ENCODE results near the gene MYRF.

MYRF gene

GRCh38 chr11:61764606-61765260, 12.3 kb downstream of the MYRF start:
- no peaks in the 10 kb centered on the region for H3K36me3 ChIP-seq (replicated peaks)
- in situ Hi-C loops (cut with MboI; ENCODE audit: low sequenced_read_pairs) = no loop called here
- H3K9me3 ChIP-seq = no peaks in the 10 kb centered on the region
- H3K4me3 ChIP-seq = no peak overlapping the region
- no peaks in the 10 kb centered on the region for H3K4me1 ChIP-seq
- DNase-seq (ENCODE audit: low spot score in 2 of 2) = no peak
- no peaks in the 10 kb centered on the region for H3K27me3 ChIP-seq (ENCODE audit: low read depth)

GRCh38 chr11:61765550-61766253, 13.3 kb downstream of the MYRF start:
- in situ Hi-C loops (cut with MboI; ENCODE audit: low sequenced_read_pairs) = no loop called here
- DNase-seq (ENCODE audit: low spot score in 2 of 2) = no peak
- H3K9me3 ChIP-seq = no peaks in the 10 kb centered on the region
- no peaks in the 10 kb centered on the region for H3K27me3 ChIP-seq (ENCODE audit: low read depth)
- H3K36me3 ChIP-seq (replicated peaks) = no peaks in the 10 kb centered on the region
- no peak overlapping the region for H3K4me3 ChIP-seq
- no peaks in the 10 kb centered on the region for H3K4me1 ChIP-seq

- Histone ChIP-seq H3K27me3 (ENCODE audit: low read depth) (no peaks in the 10 kb centered on the region), H3K4me1 (no peaks in the 10 kb centered on the region), H3K4me3 (no peak overlapping the region), H3K36me3 (replicated peaks) (no peaks in the 10 kb centered on the region), H3K9me3 (no peaks in the 10 kb centered on the region)
- in situ Hi-C loops (cut with MboI; ENCODE audit: low sequenced_read_pairs) = no loop called here
- DNase-seq (ENCODE audit: low spot score in 2 of 2) = no peak
Measured at GRCh38 chr11:61766353-61766841, 14.0 kb downstream of the MYRF start.

- no peak for DNase-seq (ENCODE audit: low spot score in 2 of 2)
- Histone ChIP-seq H3K27me3 (ENCODE audit: low read depth) (no peaks in the 10 kb centered on the region), H3K4me3 (no peak overlapping the region), H3K9me3 (no peaks in the 10 kb centered on the region), H3K36me3 (replicated peaks) (no peaks in the 10 kb centered on the region), H3K4me1 (no peaks in the 10 kb centered on the region)
- in situ Hi-C loops (cut with MboI; ENCODE audit: low sequenced_read_pairs) = no loop called here
Measured at GRCh38 chr11:61768376-61769076, 16.1 kb downstream of the MYRF start.

- Histone ChIP-seq H3K4me3 (no peak overlapping the region), H3K36me3 (replicated peaks) (no peaks in the 10 kb centered on the region), H3K9me3 (no peaks in the 10 kb centered on the region), H3K4me1 (no peaks in the 10 kb centered on the region), H3K27me3 (ENCODE audit: low read depth) (no peaks in the 10 kb centered on the region)
- DNase-seq (ENCODE audit: low spot score in 2 of 2) = no peak
- in situ Hi-C loops (cut with MboI; ENCODE audit: low sequenced_read_pairs) = no loop called here
Measured at GRCh38 chr11:61769169-61769920, 16.9 kb downstream of the MYRF start.

GRCh38 chr11:61769946-61770683, 17.7 kb downstream of the MYRF start:
- Histone ChIP-seq H3K4me3 (no peak overlapping the region), H3K36me3 (replicated peaks) (no peaks in the 10 kb centered on the region), H3K27me3 (ENCODE audit: low read depth) (no peaks in the 10 kb centered on the region), H3K9me3 (no peaks in the 10 kb centered on the region), H3K4me1 (no peaks in the 10 kb centered on the region)
- DNase-seq (ENCODE audit: low spot score in 2 of 2) = no peak
- in situ Hi-C loops (cut with MboI; ENCODE audit: low sequenced_read_pairs) = no loop called here

GRCh38 chr11:61771195-61771894, 18.9 kb downstream of the MYRF start:
- no peaks in the 10 kb centered on the region for H3K4me1 ChIP-seq
- in situ Hi-C loops (cut with MboI; ENCODE audit: low sequenced_read_pairs) = no loop called here
- DNase-seq (ENCODE audit: low spot score in 2 of 2) = no peak
- H3K36me3 ChIP-seq (replicated peaks) = no peaks in the 10 kb centered on the region
- H3K27me3 ChIP-seq (ENCODE audit: low read depth) = no peaks in the 10 kb centered on the region
- H3K4me3 ChIP-seq = no peak overlapping the region
- no peaks in the 10 kb centered on the region for H3K9me3 ChIP-seq

GRCh38 chr11:61771985-61772455, 19.6 kb downstream of the MYRF start:
- no peaks in the 10 kb centered on the region for H3K4me1 ChIP-seq
- H3K4me3 ChIP-seq = no peak overlapping the region
- no peak for DNase-seq (ENCODE audit: low spot score in 2 of 2)
- no peaks in the 10 kb centered on the region for H3K36me3 ChIP-seq (replicated peaks)
- H3K27me3 ChIP-seq (ENCODE audit: low read depth) = no peaks in the 10 kb centered on the region
- H3K9me3 ChIP-seq = no peaks in the 10 kb centered on the region
- in situ Hi-C loops (cut with MboI; ENCODE audit: low sequenced_read_pairs) = no loop called here

- Histone ChIP-seq H3K4me3 (no peak overlapping the region), H3K4me1 (no peaks in the 10 kb centered on the region), H3K36me3 (replicated peaks) (no peaks in the 10 kb centered on the region), H3K9me3 (no peaks in the 10 kb centered on the region), H3K27me3 (ENCODE audit: low read depth) (no peaks in the 10 kb centered on the region)
- in situ Hi-C loops (cut with MboI; ENCODE audit: low sequenced_read_pairs) = no loop called here
- no peak for DNase-seq (ENCODE audit: low spot score in 2 of 2)
Measured at GRCh38 chr11:61773356-61773755, 20.9 kb downstream of the MYRF start.

- Histone ChIP-seq H3K36me3 (replicated peaks) (no peaks in the 10 kb centered on the region), H3K27me3 (ENCODE audit: low read depth) (no peaks in the 10 kb centered on the region), H3K4me3 (no peak overlapping the region), H3K4me1 (no peaks in the 10 kb centered on the region), H3K9me3 (no peaks in the 10 kb centered on the region)
- no peak for DNase-seq (ENCODE audit: low spot score in 2 of 2)
- in situ Hi-C loops (cut with MboI; ENCODE audit: low sequenced_read_pairs) = no loop called here
Measured at GRCh38 chr11:61773809-61774208, 21.4 kb downstream of the MYRF start.

GRCh38 chr11:61774411-61774810, 22.0 kb downstream of the MYRF start:
- in situ Hi-C loops (cut with MboI; ENCODE audit: low sequenced_read_pairs) = no loop called here
- no peak for DNase-seq (ENCODE audit: low spot score in 2 of 2)
- Histone ChIP-seq H3K9me3 (no peaks in the 10 kb centered on the region), H3K4me3 (no peak overlapping the region), H3K36me3 (replicated peaks) (no peaks in the 10 kb centered on the region), H3K27me3 (ENCODE audit: low read depth) (no peaks in the 10 kb centered on the region), H3K4me1 (no peaks in the 10 kb centered on the region)

GRCh38 chr11:61775106-61775505, 22.7 kb downstream of the MYRF start:
- H3K4me1 ChIP-seq = no peaks in the 10 kb centered on the region
- no peak overlapping the region for H3K4me3 ChIP-seq
- DNase-seq (ENCODE audit: low spot score in 2 of 2) = no peak
- in situ Hi-C loops (cut with MboI; ENCODE audit: low sequenced_read_pairs) = no loop called here
- no peaks in the 10 kb centered on the region for H3K9me3 ChIP-seq
- no peaks in the 10 kb centered on the region for H3K27me3 ChIP-seq (ENCODE audit: low read depth)
- no peaks in the 10 kb centered on the region for H3K36me3 ChIP-seq (replicated peaks)

All from HAP-1 (cell line).